Duodenal mucosa (tissue), 2 donors: Measurements from ENCODE around the gene WFDC9.
"Not testable (repeated sequence)": the region's sequence is repeated elsewhere in the genome, so short reads cannot be mapped to it uniquely, and the experiment has no call there.

ENCODE experiments used
- H3K27ac ChIP-seq: one replicate; pipeline ENCODE4 v1.7.0; 2013; ENCODE audit warnings: low read depth, low read length
- H3K27me3 ChIP-seq, 2 donors: one replicate each; pipeline ENCODE4 v1.7.0; 2013; ENCODE audit warnings: low read length in 2 of 2, control low read depth in 1 of 2; ENCODE audit not compliant: insufficient read depth in 2 of 2, control insufficient read depth in 1 of 2
- H3K36me3 ChIP-seq, 2 donors: one replicate each; pipeline ENCODE4 v1.7.0; 2013; ENCODE audit warnings: low read length in 2 of 2, control low read depth in 1 of 2; ENCODE audit not compliant: insufficient read depth in 2 of 2, control insufficient read depth in 1 of 2
- H3K4me1 ChIP-seq, 2 donors: one replicate each; pipeline ENCODE4 v1.7.0; 2013; ENCODE audit warnings: low read length in 2 of 2, control low read depth in 1 of 2; ENCODE audit not compliant: insufficient read depth in 2 of 2, control insufficient read depth in 1 of 2
- H3K4me3 ChIP-seq, 2 donors: one replicate each; pipeline ENCODE4 v1.7.0; 2013; ENCODE audit warnings: low read length in 2 of 2, low read depth in 1 of 2
- H3K9ac ChIP-seq, 2 donors: one replicate each; pipeline ENCODE4 v1.7.0; 2013; ENCODE audit warnings: low read length in 2 of 2, low read depth in 1 of 2
- H3K9me3 ChIP-seq, 2 donors: one replicate each; pipeline ENCODE4 v1.7.0; 2013; ENCODE audit warnings: low read length in 2 of 2, control low read depth in 1 of 2; ENCODE audit not compliant: control insufficient read depth in 1 of 2

Gene WFDC9

GRCh38 chr20:45641076-45641475 is 10.0 kb upstream of the WFDC9 start:
- not testable (repeated sequence) for H3K4me1 ChIP-seq, H3K9me3 ChIP-seq, H3K27me3 ChIP-seq, H3K27ac ChIP-seq, H3K4me3 ChIP-seq, H3K9ac ChIP-seq, H3K36me3 ChIP-seq

- no peaks in the 10 kb centered on the region for H3K27me3 ChIP-seq
- no peak overlapping the region for H3K9ac ChIP-seq
- H3K36me3 ChIP-seq: no peaks in the 10 kb centered on the region
- H3K4me3 ChIP-seq: no peak overlapping the region
- no peaks in the 10 kb centered on the region for H3K4me1 ChIP-seq
- H3K9me3 ChIP-seq: no peaks in the 10 kb centered on the region
- H3K27ac ChIP-seq: no peak overlapping the region
Observed at GRCh38 chr20:45639687-45640086, 8.6 kb upstream of the WFDC9 start.

- Histone ChIP-seq H3K9ac (no peak overlapping the region), H3K4me1 (no peaks in the 10 kb centered on the region), H3K27me3 (no peaks in the 10 kb centered on the region), H3K36me3 (no peaks in the 10 kb centered on the region), H3K9me3 (no peaks in the 10 kb centered on the region), H3K27ac (no peak overlapping the region), H3K4me3 (no peak overlapping the region)
Observed at GRCh38 chr20:45636513-45636912, 5.4 kb upstream of the WFDC9 start.

GRCh38 chr20:45630371-45630770 is 713 bp downstream of the WFDC9 start:
- no peaks in the 10 kb centered on the region for H3K27me3 ChIP-seq
- H3K27ac ChIP-seq: no peak overlapping the region
- no peaks in the 10 kb centered on the region for H3K9me3 ChIP-seq
- H3K4me1 ChIP-seq: no peaks in the 10 kb centered on the region
- H3K9ac ChIP-seq: no peak overlapping the region
- no peak overlapping the region for H3K4me3 ChIP-seq
- no peaks in the 10 kb centered on the region for H3K36me3 ChIP-seq

DNA sequence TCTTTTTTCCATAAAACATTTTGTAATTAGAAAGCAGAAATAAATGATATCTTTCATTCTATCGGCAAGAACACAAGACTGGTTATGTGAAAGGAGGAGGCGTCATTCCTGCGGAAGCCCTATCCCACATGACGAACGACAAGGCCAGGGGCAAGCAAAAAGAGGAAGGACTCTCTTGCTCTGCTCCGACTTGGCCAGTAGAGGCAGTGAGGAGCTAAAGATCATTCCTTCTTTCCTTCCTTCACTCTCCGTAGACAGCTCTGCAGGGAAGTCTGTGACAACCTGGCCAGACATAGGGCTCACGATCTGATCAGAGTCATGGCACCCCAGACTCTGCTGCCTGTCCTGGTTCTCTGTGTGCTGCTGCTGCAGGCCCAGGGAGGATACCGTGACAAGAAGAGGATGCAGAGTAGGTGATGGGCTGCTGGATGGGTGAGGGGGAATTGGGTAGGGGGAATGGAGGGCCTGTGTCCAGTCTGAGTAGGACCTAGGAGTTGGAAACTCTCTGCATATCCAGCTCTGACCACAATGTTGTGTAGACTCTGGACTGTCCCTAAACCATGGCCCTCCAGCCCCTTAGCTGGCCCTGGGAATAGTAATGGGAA is 1.5 kb downstream of the WFDC9 start, which contains the start of gene WFDC10A:
Gene WFDC10A, plus strand, starts transcription at position 244 of the 605 bp plus-strand sequence. Its CDS starts 75 bp downstream, at position 319.
- no peak within 1 kb of the TSS for H3K27ac ChIP-seq
- H3K9me3 ChIP-seq: no peaks in the 10 kb centered on the region
- H3K9ac ChIP-seq: no peak within 1 kb of the TSS
- H3K4me1 ChIP-seq: no peaks in the 10 kb centered on the region
- no peaks in the 10 kb centered on the region for H3K36me3 ChIP-seq
- no peaks in the 10 kb centered on the region for H3K27me3 ChIP-seq
- H3K4me3 ChIP-seq: no peak within 1 kb of the TSS

DNA sequence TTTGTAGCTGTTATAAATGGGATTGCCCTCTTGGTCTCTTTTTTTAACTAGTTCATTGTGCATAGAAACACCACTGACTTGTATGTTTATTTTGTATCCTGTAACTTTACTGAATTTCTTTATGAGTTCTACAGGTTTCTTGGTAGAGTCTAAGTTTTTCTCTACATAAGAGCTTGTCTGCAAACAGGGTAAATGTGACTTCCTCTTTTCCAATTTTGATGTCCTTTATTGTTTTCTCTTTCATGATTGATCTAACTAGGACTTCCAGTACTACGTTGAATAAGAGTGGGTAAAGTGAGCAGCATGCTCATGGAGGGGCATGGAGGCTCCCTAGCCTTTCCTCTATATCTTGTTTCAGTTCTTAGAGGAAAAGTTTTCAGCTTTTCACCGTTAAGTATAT is 4.5 kb downstream of the WFDC9 start:
- Histone ChIP-seq H3K4me1 (peaks cover 0 to 5% of the 10 kb centered on the region in 2 donors), H3K27ac (no peak overlapping the region), H3K4me3 (no peak overlapping the region), H3K27me3 (no peaks in the 10 kb centered on the region), H3K9ac (no peak overlapping the region), H3K9me3 (no peaks in the 10 kb centered on the region), H3K36me3 (no peaks in the 10 kb centered on the region)

GRCh38 chr20:45621593-45621992 is 9.5 kb downstream of the WFDC9 start:
- no peak overlapping the region for H3K9ac ChIP-seq
- no peak overlapping the region for H3K27ac ChIP-seq
- H3K4me1 ChIP-seq: peaks cover 0 to 9% of the 10 kb centered on the region in 2 donors
- no peaks in the 10 kb centered on the region for H3K36me3 ChIP-seq
- H3K27me3 ChIP-seq: no peaks in the 10 kb centered on the region
- H3K4me3 ChIP-seq: no peak overlapping the region
- H3K9me3 ChIP-seq: no peaks in the 10 kb centered on the region

- Histone ChIP-seq H3K4me3 (no peak overlapping the region), H3K4me1 (peaks cover 0 to 9% of the 10 kb centered on the region in 2 donors), H3K9ac (no peak overlapping the region), H3K36me3 (no peaks in the 10 kb centered on the region), H3K27ac (no peak overlapping the region), H3K9me3 (no peaks in the 10 kb centered on the region), H3K27me3 (no peaks in the 10 kb centered on the region)
Observed at GRCh38 chr20:45617591-45617990, 13.5 kb downstream of the WFDC9 start.

DNA sequence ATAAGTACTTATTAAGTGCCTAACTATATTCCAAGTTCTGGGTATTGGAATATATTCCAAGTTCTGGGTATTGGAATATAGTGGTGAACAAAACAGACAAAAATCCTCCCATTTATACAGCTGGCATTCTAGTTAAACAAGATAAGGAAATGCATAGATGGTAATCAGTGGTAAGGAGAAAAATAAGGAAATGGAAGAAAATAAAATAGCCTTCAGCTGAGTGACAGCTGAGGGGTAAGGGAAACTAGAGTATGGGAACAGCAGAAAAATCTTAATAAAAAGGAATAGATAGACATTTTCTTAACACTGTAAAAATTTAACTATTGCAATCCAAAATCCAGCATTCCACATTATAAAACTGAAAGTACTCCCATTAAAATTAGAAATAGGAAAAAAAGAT is 18.8 kb downstream of the WFDC9 start:
- no peak overlapping the region for H3K4me3 ChIP-seq
- H3K9ac ChIP-seq: no peak overlapping the region
- no peaks in the 10 kb centered on the region for H3K27me3 ChIP-seq
- H3K27ac ChIP-seq: no peak overlapping the region
- no peaks in the 10 kb centered on the region for H3K4me1 ChIP-seq
- no peaks in the 10 kb centered on the region for H3K36me3 ChIP-seq
- H3K9me3 ChIP-seq: no peaks in the 10 kb centered on the region

- no peaks in the 10 kb centered on the region for H3K4me1 ChIP-seq
Observed at GRCh38 chr20:45611054-45611453, 20.0 kb downstream of the WFDC9 start.

DNA sequence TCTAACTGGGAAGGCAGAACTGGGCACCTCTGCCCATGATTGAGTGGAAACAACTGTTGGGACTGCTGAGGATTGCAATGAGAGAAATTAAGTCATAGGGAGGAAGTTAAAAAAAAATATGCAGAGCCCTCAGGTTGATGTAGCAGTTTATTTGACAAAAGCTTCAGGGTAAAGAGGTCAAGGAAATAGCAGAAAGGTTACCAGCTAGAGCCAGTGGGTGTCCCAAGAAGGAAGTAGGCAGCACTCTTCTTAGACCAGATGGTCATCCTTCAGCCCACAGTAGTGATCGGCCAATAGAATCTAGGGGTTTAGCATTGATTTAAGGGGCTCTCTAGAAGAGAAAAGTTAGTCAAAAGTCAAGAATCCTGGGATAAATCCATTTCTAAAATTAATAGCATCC is 23.3 kb downstream of the WFDC9 start:
- no peak overlapping the region for H3K9ac ChIP-seq
- no peak overlapping the region for H3K4me3 ChIP-seq
- H3K27ac ChIP-seq: no peak overlapping the region
- no peaks in the 10 kb centered on the region for H3K4me1 ChIP-seq
- H3K9me3 ChIP-seq: no peaks in the 10 kb centered on the region
- no peaks in the 10 kb centered on the region for H3K36me3 ChIP-seq
- no peaks in the 10 kb centered on the region for H3K27me3 ChIP-seq

More at GRCh38 chr20:45611054-45611453, 20.0 kb downstream of the WFDC9 start:
- no peaks in the 10 kb centered on the region for H3K9me3 ChIP-seq
- no peaks in the 10 kb centered on the region for H3K36me3 ChIP-seq
- H3K27me3 ChIP-seq: no peaks in the 10 kb centered on the region
- no peak overlapping the region for H3K27ac ChIP-seq
- H3K4me3 ChIP-seq: no peak overlapping the region
- H3K9ac ChIP-seq: no peak overlapping the region
